ENCODE results near the gene PRKD1. TPM values are rescaled to one million over a fixed set of nuclear protein-coding genes. Genes with fewer than 3 reads are reported as not detected.

The PRKD1 gene
- total RNA-seq, 4 donors from 2014 or later: 3.0 to 5.4 (median 3.6) TPM

DNA sequence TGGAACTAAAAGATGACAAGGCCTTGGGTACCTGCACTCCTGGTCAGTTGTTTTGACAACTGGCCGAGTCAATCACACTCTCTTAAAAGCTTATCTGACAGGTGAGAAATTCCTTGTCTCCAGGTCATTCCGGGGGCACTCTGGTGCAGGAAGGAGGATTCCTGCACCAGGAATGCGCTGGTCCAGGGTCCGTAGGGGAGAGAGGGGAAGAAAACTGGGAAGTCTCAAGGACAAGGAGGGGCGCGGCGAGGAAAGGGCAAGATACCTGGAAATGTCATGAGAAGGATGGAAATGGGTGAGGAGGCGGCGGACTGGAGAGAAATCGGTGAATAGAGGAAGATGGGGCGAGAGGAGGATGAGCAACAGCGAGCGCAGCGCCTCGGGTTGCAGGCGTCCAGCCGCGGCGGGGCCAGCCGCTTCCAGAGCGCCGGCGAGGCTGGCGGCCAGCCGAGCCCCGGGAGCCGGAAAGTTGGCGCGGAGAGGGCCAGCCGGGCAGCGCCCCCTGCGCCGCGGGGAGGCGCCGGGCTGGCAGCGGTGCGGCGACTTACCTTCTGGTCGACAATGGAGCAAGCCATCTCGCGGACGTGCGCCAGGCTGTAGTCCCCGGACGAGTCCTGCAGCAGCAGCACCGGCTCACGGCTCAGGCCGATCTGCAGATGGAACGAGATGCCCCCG lies 809 bp downstream of the PRKD1 start:
- TF ChIP-seq POLR2A (IDR thresholded peaks at IDR 0.05) (no peak), EP300 (IDR thresholded peaks at IDR 0.05) (no peak), CTCF (IDR thresholded peaks at IDR 0.05) (peak in 1 of 2 donors; percentile 7), POLR2AphosphoS5 (IDR thresholded peaks at IDR 0.05) (no peak)
- DNase-seq (ENCODE audit: low spot score in 2 of 2): peak in 1 of 2 donors; percentile 69
- Histone ChIP-seq H3K27me3 (peaks cover 12% of the 10 kb centered on the region), H3K4me3 (peak overlapping the region; percentile 80), H3K9me3 (no peaks in the 10 kb centered on the region), H3K36me3 (no peaks in the 10 kb centered on the region), H3K4me1 (peaks cover 18% of the 10 kb centered on the region), H3K27ac (peak overlapping the region; percentile 84)
- WGBS: 7% methylated on average over 40 of the region's 51 CpGs

GRCh38 chr14:29926228-29926627 lies 1.4 kb downstream of the PRKD1 start:
- no peaks in the 10 kb centered on the region for H3K36me3 ChIP-seq
- WGBS: 22% methylated on average over 8 of the region's 8 CpGs
- no peak for DNase-seq (ENCODE audit: low spot score in 2 of 2)
- peaks cover 12% of the 10 kb centered on the region for H3K27me3 ChIP-seq
- H3K9me3 ChIP-seq: no peaks in the 10 kb centered on the region
- peaks cover 18% of the 10 kb centered on the region for H3K4me1 ChIP-seq
- no peak overlapping the region for H3K27ac ChIP-seq
- peak overlapping the region; percentile 80 for H3K4me3 ChIP-seq
- TF ChIP-seq CTCF (IDR thresholded peaks at IDR 0.05): no peak
- TF ChIP-seq POLR2AphosphoS5 (IDR thresholded peaks at IDR 0.05): no peak
- TF ChIP-seq EP300 (IDR thresholded peaks at IDR 0.05): no peak
- TF ChIP-seq POLR2A (IDR thresholded peaks at IDR 0.05): no peak

GRCh38 chr14:29925736-29926135 lies 1.9 kb downstream of the PRKD1 start:
- 65% methylated on average over 3 of the region's 3 CpGs for WGBS
- Histone ChIP-seq H3K27ac (no peak overlapping the region), H3K4me3 (peak overlapping the region; percentile 80), H3K36me3 (no peaks in the 10 kb centered on the region), H3K4me1 (peaks cover 18% of the 10 kb centered on the region), H3K9me3 (no peaks in the 10 kb centered on the region), H3K27me3 (peaks cover 12% of the 10 kb centered on the region)
- no peak for TF ChIP-seq POLR2AphosphoS5 (IDR thresholded peaks at IDR 0.05)
- no peak for TF ChIP-seq POLR2A (IDR thresholded peaks at IDR 0.05)
- TF ChIP-seq CTCF (IDR thresholded peaks at IDR 0.05): no peak
- DNase-seq (ENCODE audit: low spot score in 2 of 2): no peak

GRCh38 chr14:29925101-29925722 lies 2.4 kb downstream of the PRKD1 start:
- TF ChIP-seq CTCF (IDR thresholded peaks at IDR 0.05): no peak
- no peak for TF ChIP-seq POLR2AphosphoS5 (IDR thresholded peaks at IDR 0.05)
- TF ChIP-seq POLR2A (IDR thresholded peaks at IDR 0.05): no peak
- TF ChIP-seq EP300 (IDR thresholded peaks at IDR 0.05): no peak
- Histone ChIP-seq H3K4me3 (peak overlapping the region; percentile 80), H3K4me1 (peaks cover 18% of the 10 kb centered on the region), H3K27ac (no peak overlapping the region), H3K36me3 (no peaks in the 10 kb centered on the region), H3K27me3 (peaks cover 12% of the 10 kb centered on the region), H3K9me3 (no peaks in the 10 kb centered on the region)
- DNase-seq (ENCODE audit: low spot score in 2 of 2): no peak
- WGBS: 76% methylated on average over 5 of the region's 5 CpGs

- TF ChIP-seq POLR2A (IDR thresholded peaks at IDR 0.05) (no peak), EP300 (IDR thresholded peaks at IDR 0.05) (no peak), CTCF (IDR thresholded peaks at IDR 0.05) (no peak), POLR2AphosphoS5 (IDR thresholded peaks at IDR 0.05) (no peak)
- Histone ChIP-seq H3K9me3 (no peaks in the 10 kb centered on the region), H3K27ac (no peak overlapping the region), H3K36me3 (no peaks in the 10 kb centered on the region), H3K4me3 (no peak overlapping the region), H3K27me3 (no peaks in the 10 kb centered on the region), H3K4me1 (no peaks in the 10 kb centered on the region)
- DNase-seq (ENCODE audit: low spot score in 2 of 2): no peak
- 95% methylated on average over 2 of the region's 2 CpGs for WGBS
These were observed 7.8 kb downstream of the PRKD1 start for GRCh38 chr14:29919845-29920244.
